Astrocyte (in vitro differentiated cells and primary cell): ENCODE data around the gene BPNT1.

Experiments
- EZH2 ChIP-seq: IDR thresholded peaks from 2 replicates; pipeline ENCODE4 v1.6.1; 2012; ENCODE audit warnings: mild to moderate bottlenecking, low read length, inconsistent platforms; ENCODE audit not compliant: insufficient read depth
- TF ChIP-seq, protein P1 (sequence below): IDR thresholded peaks from 2 replicates; pipeline ENCODE4 v1.5.1; 2011; ENCODE audit warnings: low read depth, mild to moderate bottlenecking, inconsistent platforms, low read length, moderate library complexity; ENCODE audit not compliant: insufficient read depth

DNA sequence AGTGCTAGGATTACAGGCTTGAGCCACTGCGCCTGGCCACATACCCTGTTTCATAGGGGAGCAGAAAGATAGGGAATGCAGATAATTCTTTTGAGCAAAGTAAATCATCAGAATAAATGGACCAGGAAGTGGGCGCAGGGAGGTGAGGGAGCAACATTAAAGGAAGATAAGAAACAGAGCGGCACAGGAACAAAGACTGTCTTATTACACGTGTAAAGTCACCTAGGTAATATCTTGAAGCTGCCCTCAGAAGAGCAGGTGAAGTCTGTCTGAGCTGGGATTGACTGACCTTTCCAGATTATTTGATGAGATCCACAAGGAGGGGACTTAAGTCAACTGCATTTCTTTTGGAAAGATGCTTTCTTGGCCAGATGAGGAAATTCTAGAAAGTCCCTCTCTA lies 50.9 kb downstream of the BPNT1 start:
- TF ChIP-seq, protein P1, sequence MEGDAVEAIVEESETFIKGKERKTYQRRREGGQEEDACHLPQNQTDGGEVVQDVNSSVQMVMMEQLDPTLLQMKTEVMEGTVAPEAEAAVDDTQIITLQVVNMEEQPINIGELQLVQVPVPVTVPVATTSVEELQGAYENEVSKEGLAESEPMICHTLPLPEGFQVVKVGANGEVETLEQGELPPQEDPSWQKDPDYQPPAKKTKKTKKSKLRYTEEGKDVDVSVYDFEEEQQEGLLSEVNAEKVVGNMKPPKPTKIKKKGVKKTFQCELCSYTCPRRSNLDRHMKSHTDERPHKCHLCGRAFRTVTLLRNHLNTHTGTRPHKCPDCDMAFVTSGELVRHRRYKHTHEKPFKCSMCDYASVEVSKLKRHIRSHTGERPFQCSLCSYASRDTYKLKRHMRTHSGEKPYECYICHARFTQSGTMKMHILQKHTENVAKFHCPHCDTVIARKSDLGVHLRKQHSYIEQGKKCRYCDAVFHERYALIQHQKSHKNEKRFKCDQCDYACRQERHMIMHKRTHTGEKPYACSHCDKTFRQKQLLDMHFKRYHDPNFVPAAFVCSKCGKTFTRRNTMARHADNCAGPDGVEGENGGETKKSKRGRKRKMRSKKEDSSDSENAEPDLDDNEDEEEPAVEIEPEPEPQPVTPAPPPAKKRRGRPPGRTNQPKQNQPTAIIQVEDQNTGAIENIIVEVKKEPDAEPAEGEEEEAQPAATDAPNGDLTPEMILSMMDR, result no peak
- no peak for TF ChIP-seq EZH2
